ENCODE measurements around the gene DNAJC1.

Gene DNAJC1

GRCh38 chr10:21726601-21727225 is 276.8 kb downstream of the DNAJC1 start:
- no peak for DNase-seq (ENCODE audit: extremely low read depth, insufficient read length)
- H3K27me3 ChIP-seq (replicated peaks; ENCODE audit: control insufficient read depth, insufficient read depth, low read length), result no peaks in the 10 kb centered on the region
- TF ChIP-seq CTCF (IDR thresholded peaks at IDR 0.05; ENCODE audit: insufficient read depth, low read length, poor library complexity, severe bottlenecking), result no peak
- peaks cover 1% of the 10 kb centered on the region for H3K36me3 ChIP-seq (ENCODE audit: control insufficient read depth, insufficient read depth, low read length)
- no peak overlapping the region for H3K4me3 ChIP-seq (replicated peaks; ENCODE audit: low read depth, low read length)

- Histone ChIP-seq H3K4me3 (replicated peaks; ENCODE audit: low read depth, low read length) (no peak overlapping the region), H3K27me3 (replicated peaks; ENCODE audit: control insufficient read depth, insufficient read depth, low read length) (no peaks in the 10 kb centered on the region), H3K36me3 (ENCODE audit: control insufficient read depth, insufficient read depth, low read length) (peaks cover 1% of the 10 kb centered on the region)
- DNase-seq (ENCODE audit: extremely low read depth, insufficient read length), result peak; percentile 51
- TF ChIP-seq CTCF (IDR thresholded peaks at IDR 0.05; ENCODE audit: insufficient read depth, low read length, poor library complexity, severe bottlenecking), result no peak
These were observed 278.7 kb downstream of the DNAJC1 start for GRCh38 chr10:21724687-21725367.

GRCh38 chr10:21724020-21724589 is 279.4 kb downstream of the DNAJC1 start:
- Histone ChIP-seq H3K36me3 (ENCODE audit: control insufficient read depth, insufficient read depth, low read length) (peaks cover 1% of the 10 kb centered on the region), H3K4me3 (replicated peaks; ENCODE audit: low read depth, low read length) (no peak overlapping the region), H3K27me3 (replicated peaks; ENCODE audit: control insufficient read depth, insufficient read depth, low read length) (no peaks in the 10 kb centered on the region)
- TF ChIP-seq CTCF (IDR thresholded peaks at IDR 0.05; ENCODE audit: insufficient read depth, low read length, poor library complexity, severe bottlenecking), result no peak
- no peak for DNase-seq (ENCODE audit: extremely low read depth, insufficient read length)

- H3K27me3 ChIP-seq (replicated peaks; ENCODE audit: control insufficient read depth, insufficient read depth, low read length), result no peaks in the 10 kb centered on the region
- H3K36me3 ChIP-seq (ENCODE audit: control insufficient read depth, insufficient read depth, low read length), result peaks cover 1% of the 10 kb centered on the region
- no peak overlapping the region for H3K4me3 ChIP-seq (replicated peaks; ENCODE audit: low read depth, low read length)
- no peak for TF ChIP-seq CTCF (IDR thresholded peaks at IDR 0.05; ENCODE audit: insufficient read depth, low read length, poor library complexity, severe bottlenecking)
- DNase-seq (ENCODE audit: extremely low read depth, insufficient read length), result no peak
These were observed 281.3 kb downstream of the DNAJC1 start for GRCh38 chr10:21722209-21722608.

- no peak for DNase-seq (ENCODE audit: extremely low read depth, insufficient read length)
- Histone ChIP-seq H3K27me3 (replicated peaks; ENCODE audit: control insufficient read depth, insufficient read depth, low read length) (no peaks in the 10 kb centered on the region), H3K4me3 (replicated peaks; ENCODE audit: low read depth, low read length) (no peak overlapping the region), H3K36me3 (ENCODE audit: control insufficient read depth, insufficient read depth, low read length) (peaks cover 1% of the 10 kb centered on the region)
- TF ChIP-seq CTCF (IDR thresholded peaks at IDR 0.05; ENCODE audit: insufficient read depth, low read length, poor library complexity, severe bottlenecking), result no peak
These were observed 282.4 kb downstream of the DNAJC1 start for GRCh38 chr10:21721000-21721665.

All from GM06990 (cell line).